Esophagus muscularis mucosa (tissue), 4 donors: ENCODE results near the gene PRR5L. TPM values are rescaled to one million over a fixed set of nuclear protein-coding genes. Genes with fewer than 3 reads are reported as not detected.

Source experiments
- DNase-seq: peaks from one replicate; pipeline ENCODE4 v3.0.0-alpha.2; 2017; ENCODE audit errors: extremely low spot score
- H3K27ac ChIP-seq, 4 donors: fragments of 200-600 bp; sonication (generic); replicated peaks in 1 of 4; 1 replicate in 3 of 4; 2 replicates in 1 of 4; pipeline ENCODE4 v1.5.1; 2016 to 2019; ENCODE audit warnings: mild to moderate bottlenecking in 1 of 4
- H3K27me3 ChIP-seq, 4 donors: fragments of 200-600 bp; sonication (generic); one replicate each; pipeline versions ENCODE4 v1.5.1 to v1.6.0; 2016 to 2019
- H3K36me3 ChIP-seq, 4 donors: fragments of 200-600 bp; sonication (generic); one replicate each; pipeline ENCODE4 v1.5.1; 2016 to 2019
- H3K4me1 ChIP-seq, 4 donors: fragments of 200-600 bp; sonication (generic); one replicate each; pipeline ENCODE4 v1.5.1; 2016 to 2019
- H3K4me3 ChIP-seq, 4 donors: fragments of 200-600 bp; sonication (generic); 1 replicate in 2 of 4; 2 replicates in 2 of 4; pipeline ENCODE4 v1.5.1; 2016 to 2019; ENCODE audit warnings: mild to moderate bottlenecking in 4 of 4, moderate library complexity in 1 of 4
- H3K9me3 ChIP-seq, 4 donors: fragments of 200-600 bp; sonication (generic); 1 replicate in 3 of 4; 2 replicates in 1 of 4; pipeline ENCODE4 v1.5.1; 2016 to 2019
- EP300 ChIP-seq: sonication (generic); formaldehyde crosslinking; IDR thresholded peaks from one replicate; pipeline ENCODE4 v1.6.1; 2017; ENCODE audit warnings: antibody characterized with exemption
- POLR2A ChIP-seq: fragments of 450-650 bp; IDR thresholded peaks from one replicate; pipeline ENCODE4 v1.6.1; 2017; ENCODE audit warnings: antibody characterized with exemption, moderate library complexity, mild to moderate bottlenecking, low read depth
- POLR2AphosphoS5 ChIP-seq, 2 donors: sonication (generic); formaldehyde crosslinking; IDR thresholded peaks; one replicate each; pipeline ENCODE4 v1.6.1; 2017; ENCODE audit warnings: antibody characterized with exemption in 2 of 2
- WGBS: methylation state at CpG from one replicate; pipeline ENCODE4 v1.1.5; 2018; 5-methylcytosine and 5-hydroxymethylcytosine counted together
- intact Hi-C: fragments of 100-400 bp; cut with DNase I; formaldehyde crosslinking; loops from one replicate; pipeline ENCODE4 v1.15.1; 2023
- total RNA-seq, 4 donors: library from RNA; depleted of rRNA; stranded (reverse); fragments of >200 nt; gene quantifications; one replicate each; pipeline versions ENCODE4 v1.1.0 to v1.2.1, GENCODE V29; 2016
- TF ChIP-seq, protein P1 (sequence below), 3 experiments: fragments of 200-600 bp in 2 of 3; fragments of 450-650 bp in 1 of 3; sonication (generic) in 2 of 3; IDR thresholded peaks; one replicate each; pipeline ENCODE4 v1.5.1; 2017 to 2019; ENCODE audit warnings: antibody characterized with exemption in 3 of 3, mild to moderate bottlenecking in 2 of 3, moderate library complexity in 1 of 3

Gene PRR5L
- total RNA-seq, 4 donors from 2014 or later, result 1.7 to 9.6 (median 3.1) TPM

- WGBS, result 87% methylated on average over 3 of the region's 3 CpGs
- no peak for DNase-seq
- no peak overlapping the region for H3K27ac ChIP-seq
Measured at GRCh38 chr11:36360318-36360717, 64.2 kb downstream of the PRR5L start.

DNA sequence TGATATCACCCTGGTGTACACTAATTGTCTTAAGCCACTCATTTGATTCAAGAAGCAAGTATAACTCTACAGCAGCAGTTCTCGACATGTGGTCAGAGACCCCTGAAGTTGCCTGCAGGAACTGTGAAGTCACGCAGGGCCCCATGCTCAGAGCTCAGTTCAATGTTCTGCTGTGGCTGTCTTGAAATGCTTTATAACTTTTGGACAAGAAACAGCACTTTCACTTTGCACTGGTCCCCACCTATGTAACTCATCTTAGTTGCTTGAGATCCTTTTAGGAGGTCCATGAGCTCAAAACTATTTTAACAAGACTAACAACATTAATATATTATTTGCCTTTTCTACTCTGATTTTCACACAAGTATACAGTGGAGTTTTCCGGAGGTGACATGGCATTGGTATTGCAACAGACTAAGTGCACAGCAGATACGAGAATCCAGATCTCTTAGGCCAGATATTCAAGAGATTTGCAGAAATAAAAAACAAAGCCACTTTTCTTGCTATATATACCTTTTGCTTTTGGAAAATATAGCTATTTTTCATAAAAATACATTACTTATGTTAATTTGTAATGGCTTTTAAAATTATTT is 64.8 kb downstream of the PRR5L start:
- H3K9me3 ChIP-seq, result no peaks in the 10 kb centered on the region
- no peak overlapping the region for H3K4me3 ChIP-seq
- H3K36me3 ChIP-seq, result no peaks in the 10 kb centered on the region
- H3K27ac ChIP-seq, result no peak overlapping the region
- WGBS, result 81% methylated on average over 4 of the region's 4 CpGs
- peaks cover 0 to 9% (median 7%) of the 10 kb centered on the region in 4 donors for H3K4me1 ChIP-seq
- DNase-seq, result no peak
- intact Hi-C loops, result no loop called here
- TF ChIP-seq EP300 (no peak), POLR2AphosphoS5 (IDR thresholded peaks at IDR 0.05) (no peak), POLR2A (no peak)
- TF ChIP-seq, protein P1, sequence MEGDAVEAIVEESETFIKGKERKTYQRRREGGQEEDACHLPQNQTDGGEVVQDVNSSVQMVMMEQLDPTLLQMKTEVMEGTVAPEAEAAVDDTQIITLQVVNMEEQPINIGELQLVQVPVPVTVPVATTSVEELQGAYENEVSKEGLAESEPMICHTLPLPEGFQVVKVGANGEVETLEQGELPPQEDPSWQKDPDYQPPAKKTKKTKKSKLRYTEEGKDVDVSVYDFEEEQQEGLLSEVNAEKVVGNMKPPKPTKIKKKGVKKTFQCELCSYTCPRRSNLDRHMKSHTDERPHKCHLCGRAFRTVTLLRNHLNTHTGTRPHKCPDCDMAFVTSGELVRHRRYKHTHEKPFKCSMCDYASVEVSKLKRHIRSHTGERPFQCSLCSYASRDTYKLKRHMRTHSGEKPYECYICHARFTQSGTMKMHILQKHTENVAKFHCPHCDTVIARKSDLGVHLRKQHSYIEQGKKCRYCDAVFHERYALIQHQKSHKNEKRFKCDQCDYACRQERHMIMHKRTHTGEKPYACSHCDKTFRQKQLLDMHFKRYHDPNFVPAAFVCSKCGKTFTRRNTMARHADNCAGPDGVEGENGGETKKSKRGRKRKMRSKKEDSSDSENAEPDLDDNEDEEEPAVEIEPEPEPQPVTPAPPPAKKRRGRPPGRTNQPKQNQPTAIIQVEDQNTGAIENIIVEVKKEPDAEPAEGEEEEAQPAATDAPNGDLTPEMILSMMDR (IDR thresholded peaks at IDR 0.05), result no peak
- peaks cover 0 to 30% (median 0%) of the 10 kb centered on the region in 4 donors for H3K27me3 ChIP-seq

More at GRCh38 chr11:36360318-36360717, 64.2 kb downstream of the PRR5L start:
- no peak overlapping the region for H3K4me3 ChIP-seq
- no peaks in the 10 kb centered on the region for H3K9me3 ChIP-seq
- H3K27me3 ChIP-seq, result peaks cover 0 to 30% (median 0%) of the 10 kb centered on the region in 4 donors
- intact Hi-C loops, result no loop called here
- H3K36me3 ChIP-seq, result no peaks in the 10 kb centered on the region
- H3K4me1 ChIP-seq, result peaks cover 0 to 9% (median 7%) of the 10 kb centered on the region in 4 donors
- TF ChIP-seq, protein P1 (IDR thresholded peaks at IDR 0.05), result no peak
- TF ChIP-seq POLR2A (no peak), POLR2AphosphoS5 (IDR thresholded peaks at IDR 0.05) (no peak), EP300 (no peak)

- H3K36me3 ChIP-seq, result no peaks in the 10 kb centered on the region
- H3K9me3 ChIP-seq, result no peaks in the 10 kb centered on the region
- WGBS, result 61% methylated on average over 1 of the region's 1 CpG
- intact Hi-C loops, result no loop called here
- peaks cover 0 to 30% (median 0%) of the 10 kb centered on the region in 4 donors for H3K27me3 ChIP-seq
- H3K27ac ChIP-seq, result no peak overlapping the region
- H3K4me1 ChIP-seq, result peaks cover 0 to 9% (median 7%) of the 10 kb centered on the region in 4 donors
- DNase-seq, result no peak
- TF ChIP-seq, protein P1 (IDR thresholded peaks at IDR 0.05), result no peak
- no peak for TF ChIP-seq POLR2AphosphoS5 (IDR thresholded peaks at IDR 0.05)
- TF ChIP-seq EP300, result no peak
- no peak for TF ChIP-seq POLR2A
- peak overlapping the region in 2 of 4 donors; percentile 12 to 18 for H3K4me3 ChIP-seq
Measured at GRCh38 chr11:36361472-36361871, 65.4 kb downstream of the PRR5L start.

DNA sequence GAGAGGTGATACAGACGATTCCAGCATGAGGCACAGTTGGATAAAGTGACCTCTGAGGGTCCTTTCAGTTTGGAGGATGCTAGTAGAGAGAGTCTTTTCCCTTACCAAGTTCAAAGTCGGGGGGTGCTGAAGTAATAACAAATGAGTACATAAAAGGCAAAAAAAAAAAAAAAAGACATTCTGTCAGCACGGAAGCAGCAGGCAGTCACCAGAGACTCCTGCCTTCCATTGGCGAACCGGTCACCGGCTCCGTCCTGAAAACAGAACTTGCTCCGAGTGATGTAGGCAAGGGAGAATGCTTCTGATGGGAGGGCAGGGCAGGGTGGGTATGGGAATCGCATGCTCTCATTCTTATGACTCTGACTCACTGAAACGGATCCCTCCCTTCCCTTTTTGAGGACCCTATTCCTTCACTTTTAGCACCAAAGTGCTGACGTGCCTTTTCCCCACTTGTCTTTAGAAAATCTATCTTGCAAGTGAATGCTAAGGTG is 65.9 kb downstream of the PRR5L start:
- H3K4me3 ChIP-seq, result peak overlapping the region in 2 of 4 donors; percentile 12 to 18
- peaks cover 0 to 30% (median 0%) of the 10 kb centered on the region in 4 donors for H3K27me3 ChIP-seq
- WGBS, result 17% methylated on average over 11 of the region's 11 CpGs
- intact Hi-C loops, result no loop called here
- H3K27ac ChIP-seq, result no peak overlapping the region
- no peak for DNase-seq
- H3K9me3 ChIP-seq, result no peaks in the 10 kb centered on the region
- TF ChIP-seq EP300 (no peak), POLR2AphosphoS5 (IDR thresholded peaks at IDR 0.05) (no peak), POLR2A (no peak)
- TF ChIP-seq, protein P1 (IDR thresholded peaks at IDR 0.05), result no peak
- peaks cover 0 to 9% (median 7%) of the 10 kb centered on the region in 4 donors for H3K4me1 ChIP-seq
- H3K36me3 ChIP-seq, result no peaks in the 10 kb centered on the region
